Fibroblast of mammary gland (primary cell): Measurements from ENCODE around the gene PP2D1.
"Not testable (repeated sequence)": the region's sequence is repeated elsewhere in the genome, so short reads cannot be mapped to it uniquely, and the experiment has no call there.

Experiments used
- DNase-seq: peaks from one replicate; pipeline ENCODE4 v3.0.0-alpha.2; 2010; ENCODE audit warnings: low read depth
- H3K4me3 ChIP-seq: 2 replicates; pipeline ENCODE4 v1.5.1; 2011; ENCODE audit warnings: low read depth, mild to moderate bottlenecking, low read length, moderate library complexity; ENCODE audit not compliant: control insufficient read depth
- TF ChIP-seq, protein P1 (sequence below): conservative IDR thresholded peaks from 2 replicates; pipeline ENCODE4 v1.5.1; 2011; ENCODE audit warnings: low read depth, low read length, inconsistent platforms; ENCODE audit not compliant: control insufficient read depth, insufficient read depth

PP2D1 gene

DNA sequence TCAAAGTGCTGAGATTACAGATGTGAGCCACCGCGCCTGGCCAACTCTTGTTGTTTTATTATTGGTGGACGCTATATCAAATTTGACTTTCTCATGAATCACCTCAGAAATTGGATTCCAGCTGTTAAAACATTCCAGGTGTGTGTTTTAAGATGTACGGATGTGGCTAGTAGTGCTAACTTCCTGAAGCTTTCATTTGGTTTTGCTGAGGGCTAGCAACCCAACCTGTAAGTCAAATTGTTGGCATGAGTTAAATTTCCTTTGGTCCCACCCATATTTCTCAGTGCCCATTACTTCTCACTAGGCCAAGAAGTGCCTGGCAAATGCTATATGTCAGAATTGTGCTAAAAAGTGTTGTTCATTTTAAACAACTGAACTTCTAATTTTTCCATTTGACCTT lies 15.1 kb upstream of the PP2D1 start:
- DNase-seq = no peak
- TF ChIP-seq, protein P1, sequence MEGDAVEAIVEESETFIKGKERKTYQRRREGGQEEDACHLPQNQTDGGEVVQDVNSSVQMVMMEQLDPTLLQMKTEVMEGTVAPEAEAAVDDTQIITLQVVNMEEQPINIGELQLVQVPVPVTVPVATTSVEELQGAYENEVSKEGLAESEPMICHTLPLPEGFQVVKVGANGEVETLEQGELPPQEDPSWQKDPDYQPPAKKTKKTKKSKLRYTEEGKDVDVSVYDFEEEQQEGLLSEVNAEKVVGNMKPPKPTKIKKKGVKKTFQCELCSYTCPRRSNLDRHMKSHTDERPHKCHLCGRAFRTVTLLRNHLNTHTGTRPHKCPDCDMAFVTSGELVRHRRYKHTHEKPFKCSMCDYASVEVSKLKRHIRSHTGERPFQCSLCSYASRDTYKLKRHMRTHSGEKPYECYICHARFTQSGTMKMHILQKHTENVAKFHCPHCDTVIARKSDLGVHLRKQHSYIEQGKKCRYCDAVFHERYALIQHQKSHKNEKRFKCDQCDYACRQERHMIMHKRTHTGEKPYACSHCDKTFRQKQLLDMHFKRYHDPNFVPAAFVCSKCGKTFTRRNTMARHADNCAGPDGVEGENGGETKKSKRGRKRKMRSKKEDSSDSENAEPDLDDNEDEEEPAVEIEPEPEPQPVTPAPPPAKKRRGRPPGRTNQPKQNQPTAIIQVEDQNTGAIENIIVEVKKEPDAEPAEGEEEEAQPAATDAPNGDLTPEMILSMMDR = no peak

DNA sequence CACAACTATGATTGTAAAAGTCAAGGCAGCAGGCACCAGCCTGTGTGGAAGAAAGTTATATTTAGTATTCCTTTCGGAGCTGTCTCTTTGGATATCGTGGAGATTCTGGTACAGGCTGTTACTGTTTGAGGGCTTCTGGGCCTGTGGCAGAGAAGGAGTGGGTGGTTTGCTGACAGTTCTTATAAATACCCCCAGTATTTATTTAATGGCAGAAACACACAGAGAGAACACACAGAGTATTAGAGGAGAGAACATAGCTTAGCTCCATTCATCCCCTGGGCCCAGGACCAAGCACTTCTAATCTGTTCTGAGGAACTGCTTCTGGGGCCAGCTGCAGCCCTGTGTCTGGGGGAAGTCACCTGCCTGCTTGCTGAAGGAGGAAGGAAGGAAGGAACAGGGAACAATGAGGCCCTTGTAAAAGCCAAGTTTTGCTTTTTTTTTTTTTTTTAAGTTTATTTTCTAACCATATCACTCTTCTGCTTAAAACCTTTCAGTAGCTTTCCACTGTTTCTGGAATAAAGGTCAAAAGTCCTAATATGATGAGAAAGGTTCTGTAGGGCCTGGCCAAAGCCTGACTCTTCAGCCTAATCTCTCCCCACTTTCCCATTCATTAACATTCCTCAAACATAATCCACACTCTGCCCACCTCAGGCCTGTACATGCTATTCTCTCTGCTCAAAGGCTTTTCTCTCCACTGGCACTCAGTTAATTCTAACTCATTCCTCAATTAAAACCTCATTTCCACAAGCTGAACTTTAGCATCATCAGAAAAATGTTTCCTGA lies 11.8 kb upstream of the PP2D1 start:
- TF ChIP-seq, protein P1 = no peak
- no peak for DNase-seq
- no peak overlapping the region for H3K4me3 ChIP-seq

More for the DNA sequence above, 15.1 kb upstream of the PP2D1 start:
- H3K4me3 ChIP-seq = no peak overlapping the region

DNA sequence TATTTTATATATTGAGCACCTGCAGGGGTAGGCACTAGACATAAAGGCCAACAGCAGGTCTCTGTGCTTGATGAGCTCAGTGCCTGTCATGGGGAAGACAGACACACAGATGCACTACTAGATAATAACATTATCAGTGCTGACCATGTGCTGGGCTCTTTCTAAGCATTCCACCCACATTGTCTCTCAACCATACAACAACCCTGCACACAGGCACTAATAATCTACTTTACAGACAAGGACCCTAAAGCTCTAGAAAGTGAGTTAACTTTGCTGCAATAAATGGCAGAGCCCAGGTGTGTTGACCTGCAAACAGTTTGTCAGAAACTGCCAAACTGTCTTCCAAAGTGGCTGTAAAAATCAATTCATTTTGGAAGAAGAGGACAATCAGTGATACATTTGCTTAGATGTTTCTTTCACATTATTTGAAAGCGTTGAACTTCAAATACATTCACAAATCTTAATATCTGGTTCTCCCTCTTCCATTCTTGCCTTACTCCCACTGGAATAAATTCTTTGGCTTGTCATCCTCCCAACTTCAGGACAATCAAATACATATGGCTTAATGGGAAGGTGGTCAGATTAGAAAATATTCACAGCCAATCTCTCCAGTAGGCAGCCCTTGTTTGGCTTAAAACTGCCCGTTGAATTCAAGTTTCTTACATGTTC lies 11.0 kb upstream of the PP2D1 start:
- no peak for DNase-seq
- TF ChIP-seq, protein P1 = no peak
- H3K4me3 ChIP-seq = no peak overlapping the region

DNA sequence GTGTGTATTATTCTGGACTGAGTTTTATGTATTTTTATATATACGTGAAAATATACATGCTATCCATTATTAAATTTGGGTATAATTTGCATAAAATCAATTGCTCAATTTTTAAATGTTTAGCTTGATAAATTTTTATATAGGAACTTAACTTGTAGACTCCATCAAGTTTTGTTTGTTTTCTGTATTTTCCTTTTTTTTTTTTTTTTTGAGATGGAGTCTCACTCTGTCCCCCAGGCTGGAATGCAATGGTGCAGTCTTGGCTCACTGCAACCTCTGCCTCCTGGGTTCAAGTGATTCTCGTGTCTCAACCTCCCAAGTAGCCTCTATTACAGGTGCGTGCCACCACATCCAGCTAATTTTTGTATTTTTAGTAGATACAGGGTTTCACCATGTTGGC lies 4.0 kb upstream of the PP2D1 start:
- DNase-seq, H3K4me3 ChIP-seq: not testable (repeated sequence)

DNA sequence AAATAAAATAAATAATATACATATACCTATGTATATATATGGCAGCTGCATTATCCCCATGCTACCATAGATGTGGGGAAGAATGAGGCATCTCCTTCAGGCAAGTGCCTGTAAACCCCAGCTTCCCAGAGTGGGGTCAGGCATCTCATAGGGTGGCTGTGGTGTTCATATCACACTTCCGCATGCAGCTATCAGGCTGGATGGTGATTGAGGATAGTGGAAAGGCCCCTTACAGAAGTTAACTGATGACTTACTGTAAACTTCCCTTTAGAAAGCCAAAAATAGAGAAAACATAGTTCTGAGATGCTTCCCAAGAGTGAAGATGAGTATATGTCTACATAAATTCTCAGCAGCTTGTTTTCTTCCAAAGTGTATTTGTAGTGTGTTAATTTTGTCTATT lies 3.5 kb upstream of the PP2D1 start:
- H3K4me3 ChIP-seq = no peak overlapping the region
- no peak for DNase-seq
- TF ChIP-seq, protein P1 = no peak

DNA sequence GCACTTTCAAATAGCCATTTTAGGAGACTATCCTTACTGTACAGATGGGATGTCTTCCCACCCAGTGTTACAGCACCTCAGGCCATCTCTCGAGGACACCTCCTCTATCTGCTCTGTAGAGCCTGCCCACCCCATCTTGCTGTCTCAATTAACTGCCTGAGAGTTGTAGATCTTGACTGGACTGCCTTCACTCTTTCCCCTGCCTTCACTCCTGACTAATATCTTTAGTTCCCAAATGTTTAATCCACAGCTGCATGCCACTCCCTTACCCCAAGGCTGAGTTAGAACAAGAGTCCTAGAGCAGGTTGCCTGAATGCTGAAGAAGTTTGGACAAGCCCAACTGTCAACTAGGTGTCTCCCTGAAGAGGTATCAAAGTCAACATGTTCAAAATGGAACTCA lies 1.3 kb upstream of the PP2D1 start:
- TF ChIP-seq, protein P1 = no peak
- DNase-seq = no peak
- no peak overlapping the region for H3K4me3 ChIP-seq

DNA sequence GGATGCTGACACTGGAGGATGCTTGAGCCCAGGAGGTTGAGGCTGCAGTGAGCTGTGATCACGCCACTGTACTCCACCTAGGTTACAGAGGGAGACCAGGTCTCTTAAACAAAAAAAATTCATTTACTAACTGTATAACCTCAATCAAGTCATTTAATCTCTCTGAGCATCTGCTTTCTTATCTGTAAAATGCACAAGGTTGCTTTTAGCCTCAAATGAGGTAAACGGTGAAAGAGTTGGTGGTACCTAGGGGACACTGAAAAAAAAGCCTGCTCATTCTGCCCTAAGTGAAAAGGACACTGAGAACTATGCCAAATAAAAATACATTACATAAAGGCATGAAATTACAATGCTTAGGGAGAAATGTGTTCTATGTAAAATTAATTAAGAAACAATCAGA lies 3.4 kb downstream of the PP2D1 start:
- no peak for DNase-seq
- TF ChIP-seq, protein P1 = no peak
- no peak overlapping the region for H3K4me3 ChIP-seq
